Esophagus squamous epithelium (tissue), 4 donors: ENCODE data around the gene STK4.

Experiments
- CTCF ChIP-seq, 6 experiments: fragments of 450-650 bp in 4 of 6; fragments of 200-600 bp in 2 of 6; sonication (generic) in 2 of 6; IDR thresholded peaks; one replicate each; pipeline ENCODE4 v1.5.1; 2016 to 2019; ENCODE audit warnings: antibody characterized with exemption in 6 of 6, mild to moderate bottlenecking in 4 of 6, moderate library complexity in 4 of 6
- POLR2A ChIP-seq, 4 donors: fragments of 450-650 bp; IDR thresholded peaks; one replicate each; pipeline ENCODE4 v1.6.1; 2017; ENCODE audit warnings: antibody characterized with exemption in 4 of 4, mild to moderate bottlenecking in 4 of 4, moderate library complexity in 3 of 4

GRCh38 chr20:45073221-45073620, 106.9 kb downstream of the STK4 start:
- TF ChIP-seq CTCF (IDR thresholded peaks at IDR 0.05) (no peak), POLR2A (IDR thresholded peaks at IDR 0.05) (no peak)
